GM12864 (cell line): ENCODE measurements around the gene TSEN34.
"Not testable (repeated sequence)": the region's sequence is repeated elsewhere in the genome, so short reads cannot be mapped to it uniquely, and the experiment has no call there.

Experiments
- DNase-seq: peaks from one replicate; pipeline ENCODE4 v3.0.0-alpha.2; 2011; ENCODE audit warnings: low read depth
- H3K4me3 ChIP-seq: 2 replicates; pipeline ENCODE4 v1.5.1; 2011; ENCODE audit warnings: mild to moderate bottlenecking, low read depth, low read length, control low read depth
- TF ChIP-seq, protein P1 (sequence below): IDR thresholded peaks from 2 replicates; pipeline ENCODE4 v1.5.1; 2011; ENCODE audit warnings: low read depth, mild to moderate bottlenecking, moderate library complexity, low read length, control low read depth, inconsistent platforms; ENCODE audit errors: missing control alignments

The TSEN34 gene

DNA sequence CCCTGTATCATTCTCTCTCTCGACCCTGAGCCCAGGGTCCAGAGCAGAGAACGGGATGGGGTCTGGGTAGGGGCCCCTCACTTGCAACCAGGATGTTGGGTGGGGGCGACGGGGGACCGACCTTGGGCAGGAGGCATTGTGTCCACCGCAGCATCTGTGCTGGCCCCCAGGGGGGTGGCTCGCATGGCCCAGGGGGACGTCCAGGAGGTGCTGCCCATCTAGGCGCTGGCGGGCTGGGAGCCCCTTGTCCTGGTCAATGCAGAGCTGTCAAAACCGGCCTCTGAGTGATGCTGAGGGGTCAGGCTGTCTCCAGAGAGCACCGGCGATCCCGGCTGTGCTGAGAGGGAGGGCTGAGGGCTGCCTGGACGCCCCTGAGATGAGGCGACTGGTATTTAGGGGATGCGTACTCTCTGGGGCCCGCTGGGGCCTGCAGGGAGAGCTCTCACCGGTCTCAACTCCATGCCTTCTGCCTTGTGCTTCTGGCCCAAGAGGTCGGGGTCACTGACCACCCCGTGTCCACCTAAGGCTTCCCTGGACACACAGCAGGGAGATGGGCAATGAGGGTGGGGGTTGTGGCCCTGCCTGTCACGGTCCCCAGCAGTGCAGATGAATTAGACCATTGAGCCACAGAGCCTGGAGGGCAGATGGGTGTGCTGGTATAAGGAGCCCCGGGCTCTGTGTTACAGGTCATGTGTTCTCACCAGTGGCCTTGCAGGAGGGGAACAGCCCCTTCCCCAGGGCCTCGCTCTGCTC, 18.1 kb downstream of the TSEN34 start:
- DNase-seq: no peak
- TF ChIP-seq, protein P1, sequence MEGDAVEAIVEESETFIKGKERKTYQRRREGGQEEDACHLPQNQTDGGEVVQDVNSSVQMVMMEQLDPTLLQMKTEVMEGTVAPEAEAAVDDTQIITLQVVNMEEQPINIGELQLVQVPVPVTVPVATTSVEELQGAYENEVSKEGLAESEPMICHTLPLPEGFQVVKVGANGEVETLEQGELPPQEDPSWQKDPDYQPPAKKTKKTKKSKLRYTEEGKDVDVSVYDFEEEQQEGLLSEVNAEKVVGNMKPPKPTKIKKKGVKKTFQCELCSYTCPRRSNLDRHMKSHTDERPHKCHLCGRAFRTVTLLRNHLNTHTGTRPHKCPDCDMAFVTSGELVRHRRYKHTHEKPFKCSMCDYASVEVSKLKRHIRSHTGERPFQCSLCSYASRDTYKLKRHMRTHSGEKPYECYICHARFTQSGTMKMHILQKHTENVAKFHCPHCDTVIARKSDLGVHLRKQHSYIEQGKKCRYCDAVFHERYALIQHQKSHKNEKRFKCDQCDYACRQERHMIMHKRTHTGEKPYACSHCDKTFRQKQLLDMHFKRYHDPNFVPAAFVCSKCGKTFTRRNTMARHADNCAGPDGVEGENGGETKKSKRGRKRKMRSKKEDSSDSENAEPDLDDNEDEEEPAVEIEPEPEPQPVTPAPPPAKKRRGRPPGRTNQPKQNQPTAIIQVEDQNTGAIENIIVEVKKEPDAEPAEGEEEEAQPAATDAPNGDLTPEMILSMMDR: no peak

DNA sequence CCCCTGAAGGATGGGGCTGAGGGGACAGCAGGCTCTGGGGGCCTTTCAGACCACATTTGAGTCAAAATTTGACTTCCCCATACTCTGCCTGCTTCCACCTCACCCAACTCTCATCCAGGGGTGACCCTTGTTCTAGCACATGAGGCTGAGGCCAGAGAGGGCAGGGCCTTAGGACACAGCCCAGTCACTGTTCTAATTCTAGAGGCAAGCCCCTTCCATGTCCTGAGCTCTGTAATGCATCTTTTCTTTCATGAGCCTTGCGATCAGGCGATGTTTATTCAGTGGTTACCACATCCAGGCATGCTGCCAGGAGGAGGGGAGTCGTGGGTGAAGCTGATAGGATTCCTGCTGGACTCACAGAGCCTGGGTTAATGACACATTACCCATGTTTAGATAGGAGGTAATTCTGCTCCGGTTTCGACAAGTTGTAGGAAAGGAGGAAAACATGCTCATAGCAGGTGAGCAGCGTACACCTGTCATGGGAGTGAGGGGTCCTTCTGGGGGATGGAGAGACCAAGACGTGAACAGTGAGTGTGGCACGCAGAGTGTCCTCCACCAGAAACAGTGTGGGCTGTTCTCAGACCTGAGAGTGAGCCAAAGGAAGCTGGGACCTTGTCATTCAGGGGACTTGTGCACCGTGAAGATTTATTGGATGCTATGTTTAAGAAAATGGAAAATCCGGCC, 18.8 kb downstream of the TSEN34 start:
- H3K4me3 ChIP-seq: no peak overlapping the region
- no peak for DNase-seq

More for the DNA sequence above, 18.1 kb downstream of the TSEN34 start:
- no peak overlapping the region for H3K4me3 ChIP-seq

DNA sequence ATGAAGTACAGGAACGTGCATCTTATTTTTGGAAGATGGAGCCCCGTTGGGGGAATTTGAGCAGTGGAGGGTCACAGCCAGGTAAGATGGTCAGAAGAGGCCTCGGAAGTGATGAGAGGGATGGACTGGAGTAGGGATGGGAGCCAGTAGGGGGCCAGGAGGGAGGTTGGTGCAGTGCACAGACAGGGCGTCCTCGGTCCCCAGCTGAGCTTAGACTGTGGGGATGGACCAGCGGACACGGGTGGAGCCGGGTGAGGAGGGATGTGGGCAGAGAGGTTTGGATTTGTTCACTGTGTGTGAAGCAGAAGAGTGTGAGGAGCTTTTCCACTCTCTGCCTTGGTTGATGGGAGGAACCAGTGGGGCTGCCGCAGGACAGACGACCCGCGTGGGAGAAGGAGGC, 20.1 kb downstream of the TSEN34 start:
- TF ChIP-seq, protein P1: no peak
- no peak overlapping the region for H3K4me3 ChIP-seq
- no peak for DNase-seq

More for the DNA sequence above, 18.8 kb downstream of the TSEN34 start:
- TF ChIP-seq, protein P1: no peak

DNA sequence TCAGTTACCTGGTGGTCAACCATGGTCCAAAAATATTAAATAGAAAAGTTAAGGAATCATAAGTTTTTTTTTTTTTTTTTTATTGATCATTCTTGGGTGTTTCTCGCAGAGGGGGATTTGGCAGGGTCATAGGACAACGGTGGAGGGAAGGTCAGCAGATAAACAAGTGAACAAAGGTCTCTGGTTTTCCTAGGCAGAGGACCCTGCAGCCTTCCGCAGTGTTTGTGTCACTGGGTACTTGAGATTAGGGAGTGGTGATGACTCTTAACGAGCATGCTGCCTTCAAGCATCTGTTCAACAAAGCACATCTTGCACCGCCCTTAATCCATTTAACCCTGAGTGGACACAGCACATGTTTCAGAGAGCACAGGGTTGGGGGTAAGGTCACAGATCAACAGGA, 23.1 kb downstream of the TSEN34 start:
- DNase-seq, H3K4me3 ChIP-seq: not testable (repeated sequence)

DNA sequence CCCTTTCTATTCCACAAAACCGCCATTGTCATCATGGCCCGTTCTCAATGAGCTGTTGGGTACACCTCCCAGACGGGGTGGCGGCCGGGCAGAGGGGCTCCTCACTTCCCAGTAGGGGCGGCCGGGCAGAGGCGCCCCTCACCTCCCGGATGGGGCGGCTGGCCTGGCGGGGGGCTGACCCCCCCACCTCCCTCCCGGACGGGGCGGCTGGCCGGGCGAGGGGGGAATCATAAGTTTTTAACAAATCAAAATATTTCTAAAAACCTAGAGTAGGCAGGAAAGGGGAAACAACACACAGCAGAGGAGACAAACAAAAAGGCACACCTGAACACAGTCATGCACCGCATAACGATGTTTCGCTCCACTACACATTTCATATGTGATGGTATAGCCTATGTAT, 23.6 kb downstream of the TSEN34 start:
- not testable (repeated sequence) for H3K4me3 ChIP-seq, DNase-seq

DNA sequence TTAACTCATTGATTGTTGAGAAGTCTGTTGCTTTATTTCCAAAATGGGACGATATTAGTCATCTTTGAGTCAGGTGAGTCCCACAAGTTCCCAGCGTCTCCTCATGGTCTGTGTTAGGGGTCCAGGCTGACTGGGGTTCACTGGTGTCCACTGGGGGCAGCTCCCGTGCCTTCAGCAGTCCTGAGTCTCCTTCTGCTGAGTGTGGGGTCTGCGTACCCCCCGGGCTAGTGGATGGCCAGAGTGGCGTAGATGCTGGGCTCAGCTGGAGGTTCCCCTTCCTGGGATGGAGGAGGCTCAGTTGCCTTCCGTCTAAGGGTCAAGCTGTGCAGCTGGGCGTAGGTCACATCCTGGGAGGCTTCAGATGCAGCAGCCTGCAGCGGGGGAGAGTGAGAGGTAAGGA, 25.8 kb downstream of the TSEN34 start:
- TF ChIP-seq, protein P1: no peak
- H3K4me3 ChIP-seq: no peak overlapping the region
- DNase-seq: no peak

DNA sequence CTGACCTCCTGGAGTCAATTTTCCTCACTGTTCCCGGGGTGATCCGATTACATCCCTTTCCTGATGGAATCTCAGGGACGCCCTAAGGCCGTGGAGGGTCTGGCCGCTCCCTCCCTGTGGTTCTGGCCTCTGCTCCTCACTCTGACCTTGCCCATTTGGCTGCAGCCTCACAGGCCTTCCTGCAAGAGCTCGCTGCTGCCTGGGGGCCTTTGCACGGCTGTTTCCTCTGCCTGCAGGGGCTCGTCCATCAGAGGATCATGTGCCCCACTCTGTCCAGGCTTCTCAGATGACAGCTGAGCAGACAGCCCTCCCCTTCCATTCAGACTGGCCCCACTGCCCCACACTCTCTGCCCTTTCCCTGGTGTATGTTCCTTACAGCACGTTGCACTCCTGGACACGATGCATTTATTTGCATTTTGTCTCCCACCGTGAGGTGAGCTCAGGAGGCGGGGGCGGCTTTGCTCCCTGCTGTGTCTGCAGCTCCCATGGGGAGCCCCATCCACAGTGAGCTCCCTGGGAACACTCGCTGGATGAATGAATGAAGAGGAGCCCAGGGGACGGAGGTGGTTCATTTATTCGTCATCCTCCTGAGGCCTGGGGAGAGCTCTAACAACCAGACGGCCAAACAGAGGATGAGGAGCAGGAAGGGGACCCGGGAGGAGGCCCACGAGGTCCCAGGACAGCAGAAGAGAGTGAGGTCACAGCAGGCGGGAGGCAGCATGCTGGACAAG, 26.6 kb downstream of the TSEN34 start:
- H3K4me3 ChIP-seq, DNase-seq: not testable (repeated sequence)

DNA sequence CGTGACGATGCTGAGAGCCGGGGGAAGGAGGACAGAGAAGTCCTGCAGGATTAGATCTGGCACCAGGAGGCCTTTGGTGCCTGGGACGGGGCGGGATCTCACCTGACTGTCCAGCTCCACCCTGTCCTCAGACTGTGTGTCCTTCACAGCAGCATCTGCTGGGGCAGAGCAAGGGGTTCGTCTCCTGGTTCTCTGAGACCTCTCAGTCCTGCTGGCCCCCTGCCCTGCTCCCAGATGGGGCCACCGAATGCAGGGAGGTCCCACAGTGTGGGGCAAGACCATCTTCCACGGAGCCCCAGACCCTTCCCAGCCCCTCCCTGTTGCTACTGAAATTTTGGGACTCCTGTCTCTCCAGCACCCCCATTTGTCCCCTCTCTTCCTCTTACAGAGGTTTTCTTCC, 27.2 kb downstream of the TSEN34 start:
- DNase-seq: no peak
- TF ChIP-seq, protein P1: no peak

More for the DNA sequence above, 27.2 kb downstream of the TSEN34 start:
- no peak overlapping the region for H3K4me3 ChIP-seq
